Psoas muscle (tissue), 8 donors: ENCODE measurements around the gene OAF. TPM values are rescaled to one million over a fixed set of nuclear protein-coding genes. Genes with fewer than 3 reads are reported as not detected.
A peak's percentile ranks its signal among the peaks of the same experiment; 100 is the strongest.

Experiments
- ATAC-seq, 4 donors: fragments of 200-7000 bp; cut with Tn5 transposase; one replicate each; pipeline ENCODE4 v1.9.1; 2020; ENCODE audit warnings: moderate library complexity in 3 of 4, mild to moderate bottlenecking in 2 of 4
- DNase-seq, 2 donors: peaks; one replicate each; pipeline ENCODE4 v3.0.0-alpha.2; 2020
- H3K27ac ChIP-seq: fragments of 200-600 bp; one replicate; pipeline ENCODE4 v1.8.0; 2022
- H3K27me3 ChIP-seq, 3 donors: fragments of 200-600 bp in 1 of 3; one replicate each; pipeline versions ENCODE4 v1.6.1 to v1.8.0; 2013 to 2022; ENCODE audit warnings: low read length in 2 of 3, mild to moderate bottlenecking in 2 of 3, moderate library complexity in 1 of 3; ENCODE audit not compliant: insufficient read depth in 3 of 3
- H3K36me3 ChIP-seq, 2 donors: fragments of 200-600 bp in 1 of 2; one replicate each; pipeline versions ENCODE4 v1.6.1 to v1.8.0; 2013 to 2022; ENCODE audit warnings: low read depth in 1 of 2, mild to moderate bottlenecking in 1 of 2, moderate library complexity in 1 of 2; ENCODE audit not compliant: insufficient read depth in 1 of 2
- H3K4me1 ChIP-seq: fragments of 200-600 bp; one replicate; pipeline ENCODE4 v1.8.0; 2022
- H3K4me3 ChIP-seq: fragments of 200-600 bp; one replicate; pipeline ENCODE4 v1.8.0; 2022; ENCODE audit warnings: mild to moderate bottlenecking
- H3K9me3 ChIP-seq: fragments of 200-600 bp; one replicate; pipeline ENCODE4 v1.8.0; 2022
- WGBS, 3 donors: extraction: QIAGEN DNeasy Blood & Tissue Kit; methylation state at CpG; one replicate each; pipeline versions ENCODE4 v1.1.6 to v1.1.7; 2013; 5-methylcytosine and 5-hydroxymethylcytosine counted together
- intact Hi-C, 2 donors: fragments of 100-400 bp; cut with DNase I; formaldehyde crosslinking; loops; one replicate each; pipeline versions ENCODE4 v1.11.0 to v1.14.2; 2022
- polyA plus RNA-seq, 3 donors: library from polyadenylated mRNA; stranded (reverse); fragments of 200-250 nt; gene quantifications; one replicate each; pipeline ENCODE4 v1.2.3, GENCODE V29; 2013
- total RNA-seq, 4 donors: library from RNA; stranded (reverse); fragmentation: NEBNext Ultra II Directional in 2 of 4; extraction: Animal tissue kit (Norgen Biotek cat#: 25700) in 2 of 4; gene quantifications; one replicate each; pipeline versions ENCODE4 v1.2.1 to v1.2.4, GENCODE V29; 2021 to 2023
- TF ChIP-seq, protein P1 (sequence below): fragments of 200-600 bp; IDR thresholded peaks from one replicate; pipeline ENCODE4 v1.8.0; 2022; ENCODE audit warnings: antibody characterized with exemption
- donor health status: healthy with polysubstance abuse.
- donor health status: DM: no; HTN: no; CAD: no; lungs with moderate emphysema.
- donor health status: Bipolar disorder and iron deficiency.
- donor health status: healthy.
- donor health status: DM: yes; HTN: yes; CAD: no.
- donor health status: DM: no; HTN: no; CAD: no.
- donor health status: DM: no; HTN: no; CAD: no.
- donor health status: DM: yes; HTN: yes; CAD: no.

Gene OAF
- total and polyA plus RNA-seq, 7 donors: 3.2 to 15.3 (median 8.1) TPM

GRCh38 chr11:120228794-120229384, 18.1 kb downstream of the OAF start:
- no peak for ATAC-seq
- WGBS, 3 donors: 82 to 85% (median 84%) methylated on average over 15 to 16 of the region's 16 CpGs

DNA sequence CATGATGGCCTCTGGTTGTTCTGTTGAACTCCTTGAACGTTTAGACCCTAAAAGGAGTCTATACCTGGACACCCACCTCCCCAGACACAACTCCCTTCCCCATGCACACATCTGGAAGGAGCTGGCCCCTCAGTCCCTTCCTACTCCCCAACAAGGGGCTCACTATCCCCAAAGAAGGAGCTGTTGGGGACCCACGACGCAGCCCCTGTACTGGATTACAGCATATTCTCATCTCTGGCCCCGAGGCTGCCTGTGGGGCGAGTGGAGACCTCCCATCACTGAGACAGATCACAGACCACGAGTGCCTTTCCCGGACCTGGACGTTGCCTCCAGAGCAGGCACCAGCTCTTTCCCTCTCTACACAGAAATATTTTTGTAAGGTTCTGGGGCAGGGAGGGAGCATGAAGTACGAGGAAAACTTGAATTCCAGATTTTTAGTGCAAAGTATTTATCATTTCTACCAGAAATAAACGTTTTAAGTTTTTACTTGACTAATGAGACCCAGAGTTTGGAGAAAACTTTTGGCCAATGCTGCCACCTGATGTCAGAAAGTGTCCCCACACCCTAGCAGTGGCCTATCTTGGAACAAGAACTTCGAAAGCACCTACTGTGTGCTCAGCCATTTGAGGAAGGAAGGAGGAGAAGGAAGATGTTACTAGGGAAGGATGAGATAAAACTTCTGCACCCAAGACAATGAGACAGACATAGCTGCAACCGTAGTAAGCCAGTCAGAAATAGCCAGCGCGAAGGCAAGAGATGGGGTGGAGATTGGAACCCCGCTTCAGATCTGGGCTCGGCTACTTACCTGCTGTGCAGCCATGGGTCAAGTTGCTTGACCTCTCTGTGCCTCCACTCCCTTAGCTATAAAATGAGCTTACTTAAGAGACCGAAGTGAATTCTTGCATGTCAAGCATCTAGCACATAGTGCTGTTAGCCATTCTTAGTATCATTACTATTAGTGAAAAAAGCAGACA, 18.9 kb downstream of the OAF start:
- Histone ChIP-seq H3K4me1 (no peaks in the 10 kb centered on the region), H3K4me3 (no peak overlapping the region), H3K27me3 (peaks cover 0 to 6% (median 0%) of the 10 kb centered on the region in 3 donors), H3K9me3 (no peaks in the 10 kb centered on the region), H3K27ac (no peak overlapping the region), H3K36me3 (no peaks in the 10 kb centered on the region)
- peak in 1 of 4 donors; percentile 57 for ATAC-seq
- no peak for DNase-seq
- WGBS, 3 donors: 52 to 57% (median 57%) methylated on average over 17 of the region's 17 CpGs
- TF ChIP-seq, protein P1, sequence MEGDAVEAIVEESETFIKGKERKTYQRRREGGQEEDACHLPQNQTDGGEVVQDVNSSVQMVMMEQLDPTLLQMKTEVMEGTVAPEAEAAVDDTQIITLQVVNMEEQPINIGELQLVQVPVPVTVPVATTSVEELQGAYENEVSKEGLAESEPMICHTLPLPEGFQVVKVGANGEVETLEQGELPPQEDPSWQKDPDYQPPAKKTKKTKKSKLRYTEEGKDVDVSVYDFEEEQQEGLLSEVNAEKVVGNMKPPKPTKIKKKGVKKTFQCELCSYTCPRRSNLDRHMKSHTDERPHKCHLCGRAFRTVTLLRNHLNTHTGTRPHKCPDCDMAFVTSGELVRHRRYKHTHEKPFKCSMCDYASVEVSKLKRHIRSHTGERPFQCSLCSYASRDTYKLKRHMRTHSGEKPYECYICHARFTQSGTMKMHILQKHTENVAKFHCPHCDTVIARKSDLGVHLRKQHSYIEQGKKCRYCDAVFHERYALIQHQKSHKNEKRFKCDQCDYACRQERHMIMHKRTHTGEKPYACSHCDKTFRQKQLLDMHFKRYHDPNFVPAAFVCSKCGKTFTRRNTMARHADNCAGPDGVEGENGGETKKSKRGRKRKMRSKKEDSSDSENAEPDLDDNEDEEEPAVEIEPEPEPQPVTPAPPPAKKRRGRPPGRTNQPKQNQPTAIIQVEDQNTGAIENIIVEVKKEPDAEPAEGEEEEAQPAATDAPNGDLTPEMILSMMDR: peak; percentile 64
- intact Hi-C loops: loop anchor here (1.0 to 2.0 kb wide), 2 partner anchors 57 kb away; no protein-coding TSS in a partner anchor

More at GRCh38 chr11:120228794-120229384, 18.1 kb downstream of the OAF start:
- intact Hi-C loops: loop anchor here in 1 of 2 donors (2.0 kb wide), 1 partner anchor 56 kb away; no protein-coding TSS in a partner anchor
- Histone ChIP-seq H3K36me3 (no peaks in the 10 kb centered on the region), H3K4me1 (peaks cover 7% of the 10 kb centered on the region), H3K9me3 (no peaks in the 10 kb centered on the region), H3K27me3 (no peaks in the 10 kb centered on the region), H3K27ac (no peak overlapping the region), H3K4me3 (no peak overlapping the region)
- DNase-seq: no peak
- TF ChIP-seq, protein P1: no peak

- TF ChIP-seq, protein P1: no peak
- intact Hi-C loops: loop anchor here in 1 of 2 donors (1.0 kb wide), 1 partner anchor 58 kb away; no protein-coding TSS in a partner anchor
- no peaks in the 10 kb centered on the region for H3K4me1 ChIP-seq
- H3K27me3 ChIP-seq: peaks cover 0 to 6% (median 0%) of the 10 kb centered on the region in 3 donors
- no peak overlapping the region for H3K27ac ChIP-seq
- no peak for ATAC-seq
- H3K36me3 ChIP-seq: no peaks in the 10 kb centered on the region
- no peaks in the 10 kb centered on the region for H3K9me3 ChIP-seq
- DNase-seq: no peak
- WGBS, 3 donors: 87 to 90% (median 89%) methylated on average over 5 of the region's 5 CpGs
- H3K4me3 ChIP-seq: no peak overlapping the region
Observed at GRCh38 chr11:120230433-120231071, 19.7 kb downstream of the OAF start.

- H3K4me1 ChIP-seq: no peaks in the 10 kb centered on the region
- DNase-seq (peak in 1 of 2 donors; percentile 12), ATAC-seq (no peak)
- no peak overlapping the region for H3K27ac ChIP-seq
- peaks cover 0 to 6% (median 0%) of the 10 kb centered on the region in 3 donors for H3K27me3 ChIP-seq
- TF ChIP-seq, protein P1: no peak
- WGBS, 3 donors: 32 to 41% (median 39%) methylated on average over 4 of the region's 4 CpGs
- no peak overlapping the region for H3K4me3 ChIP-seq
- intact Hi-C loops: no loop called here
- H3K36me3 ChIP-seq: no peaks in the 10 kb centered on the region
- no peaks in the 10 kb centered on the region for H3K9me3 ChIP-seq
Observed at GRCh38 chr11:120231963-120232362, 21.1 kb downstream of the OAF start.
